ENCODE results near the gene TMEM234. TPM values are rescaled to one million over a fixed set of nuclear protein-coding genes. Genes with fewer than 3 reads are reported as not detected.

The TMEM234 gene
- total and polyA plus RNA-seq, 5 donors from 2014 or later = 4.6 to 14.2 (median 5.9) TPM

GRCh38 chr1:32219022-32219421 lies 3.1 kb downstream of the TMEM234 start:
- Histone ChIP-seq H3K9me3 (ENCODE audit: control insufficient read depth in 2 of 2, low read length in 2 of 2) (no peaks in the 10 kb centered on the region), H3K27me3 (ENCODE audit: control insufficient read depth, insufficient read depth, low read length) (no peaks in the 10 kb centered on the region), H3K36me3 (ENCODE audit: control insufficient read depth, insufficient read depth, low read length) (peaks cover 22% of the 10 kb centered on the region), H3K4me1 (ENCODE audit: control insufficient read depth, insufficient read depth, low read length, poor library complexity, severe bottlenecking) (peaks cover 44% of the 10 kb centered on the region), H3K27ac (ENCODE audit: insufficient read depth, low read length, poor library complexity, severe bottlenecking) (no peak overlapping the region), H3K4me3 (ENCODE audit: low read depth, low read length) (no peak overlapping the region)
- Mint-ChIP-seq H3K27ac (no peak overlapping the region), H3K4me3 (peak overlapping the region in 2 of 4 donors; percentile 46 to 100), H3K4me1 (peaks cover 11 to 63% (median 31%) of the 10 kb centered on the region in 4 donors), H3K27me3 (no peaks in the 10 kb centered on the region), H3K9me3 (no peaks in the 10 kb centered on the region), H3K36me3 (peaks cover 16% of the 10 kb centered on the region)
- no peak for DNase-seq
- ATAC-seq (ENCODE audit: low read depth in 2 of 2) = no peak

- H3K4me1 ChIP-seq (ENCODE audit: control insufficient read depth, insufficient read depth, low read length, poor library complexity, severe bottlenecking) = peaks cover 25% of the 10 kb centered on the region
- peaks cover 20% of the 10 kb centered on the region for H3K36me3 ChIP-seq (ENCODE audit: control insufficient read depth, insufficient read depth, low read length)
- DNase-seq = no peak
- no peak overlapping the region for H3K27ac Mint-ChIP-seq
- no peak overlapping the region for H3K4me3 Mint-ChIP-seq
- H3K27me3 Mint-ChIP-seq = no peaks in the 10 kb centered on the region
- no peaks in the 10 kb centered on the region for H3K9me3 Mint-ChIP-seq
- ATAC-seq (ENCODE audit: low read depth in 2 of 2) = no peak
- no peaks in the 10 kb centered on the region for H3K9me3 ChIP-seq (ENCODE audit: control insufficient read depth in 2 of 2, low read length in 2 of 2)
- peaks cover 5 to 40% (median 19%) of the 10 kb centered on the region in 4 donors for H3K4me1 Mint-ChIP-seq
- H3K36me3 Mint-ChIP-seq = peaks cover 14% of the 10 kb centered on the region
- H3K4me3 ChIP-seq (ENCODE audit: low read depth, low read length) = no peak overlapping the region
- no peak overlapping the region for H3K27ac ChIP-seq (ENCODE audit: insufficient read depth, low read length, poor library complexity, severe bottlenecking)
- H3K27me3 ChIP-seq (ENCODE audit: control insufficient read depth, insufficient read depth, low read length) = no peaks in the 10 kb centered on the region
Measured at GRCh38 chr1:32216566-32216965, 5.6 kb downstream of the TMEM234 start.

GRCh38 chr1:32215629-32216480 lies 6.3 kb downstream of the TMEM234 start:
- H3K9me3 Mint-ChIP-seq = no peaks in the 10 kb centered on the region

GRCh38 chr1:32208891-32209328 lies 13.2 kb downstream of the TMEM234 start, which contains the start of gene DCDC2B:
TSS of gene DCDC2B (plus strand) at chr1:32209089. CDS start at chr1:32209094, 5 bp downstream.
- H3K4me3 ChIP-seq (ENCODE audit: low read depth, low read length) = no peak within 1 kb of the TSS
- no peak within 1 kb of the TSS for H3K27ac ChIP-seq (ENCODE audit: insufficient read depth, low read length, poor library complexity, severe bottlenecking)
- H3K9me3 Mint-ChIP-seq = no peaks in the 10 kb centered on the region
- no peak for DNase-seq
- H3K36me3 Mint-ChIP-seq = no peaks in the 10 kb centered on the region
- peaks cover 0 to 22% (median 7%) of the 10 kb centered on the region in 4 donors for H3K4me1 Mint-ChIP-seq
- H3K4me3 Mint-ChIP-seq = peak within 1 kb of the TSS in 3 of 4 donors; percentile 21 to 63 (median 63)
- no peaks in the 10 kb centered on the region for H3K27me3 ChIP-seq (ENCODE audit: control insufficient read depth, insufficient read depth, low read length)
- peaks cover 18% of the 10 kb centered on the region for H3K4me1 ChIP-seq (ENCODE audit: control insufficient read depth, insufficient read depth, low read length, poor library complexity, severe bottlenecking)
- H3K9me3 ChIP-seq (ENCODE audit: control insufficient read depth in 2 of 2, low read length in 2 of 2) = no peaks in the 10 kb centered on the region
- no peaks in the 10 kb centered on the region for H3K36me3 ChIP-seq (ENCODE audit: control insufficient read depth, insufficient read depth, low read length)
- no peak within 1 kb of the TSS for H3K27ac Mint-ChIP-seq
- no peaks in the 10 kb centered on the region for H3K27me3 Mint-ChIP-seq
- ATAC-seq (ENCODE audit: low read depth in 2 of 2) = no peak

More at GRCh38 chr1:32215629-32216480, 6.3 kb downstream of the TMEM234 start:
- H3K4me3 ChIP-seq (ENCODE audit: low read depth, low read length) = no peak overlapping the region
- ATAC-seq (ENCODE audit: low read depth in 2 of 2) = peak; percentile 75 to 79
- peak; percentile 32 to 67 (median 53) for DNase-seq
- peak overlapping the region in 2 of 4 donors; percentile 21 to 82 for H3K4me3 Mint-ChIP-seq
- no peaks in the 10 kb centered on the region for H3K27me3 ChIP-seq (ENCODE audit: control insufficient read depth, insufficient read depth, low read length)
- peaks cover 14% of the 10 kb centered on the region for H3K36me3 Mint-ChIP-seq
- H3K4me1 Mint-ChIP-seq = peaks cover 5 to 33% (median 13%) of the 10 kb centered on the region in 4 donors
- H3K9me3 ChIP-seq (ENCODE audit: control insufficient read depth in 2 of 2, low read length in 2 of 2) = no peaks in the 10 kb centered on the region
- H3K36me3 ChIP-seq (ENCODE audit: control insufficient read depth, insufficient read depth, low read length) = peaks cover 20% of the 10 kb centered on the region
- H3K27me3 Mint-ChIP-seq = no peaks in the 10 kb centered on the region
- H3K27ac ChIP-seq (ENCODE audit: insufficient read depth, low read length, poor library complexity, severe bottlenecking) = no peak overlapping the region
- H3K27ac Mint-ChIP-seq = peak overlapping the region in 2 of 3 donors; percentile 43 to 73
- peaks cover 18% of the 10 kb centered on the region for H3K4me1 ChIP-seq (ENCODE audit: control insufficient read depth, insufficient read depth, low read length, poor library complexity, severe bottlenecking)

GRCh38 chr1:32208469-32208868 lies 13.7 kb downstream of the TMEM234 start:
- Mint-ChIP-seq H3K9me3 (no peaks in the 10 kb centered on the region), H3K27ac (no peak overlapping the region), H3K4me3 (peak overlapping the region in 2 of 4 donors; percentile 21 to 47), H3K4me1 (peaks cover 0 to 24% (median 7%) of the 10 kb centered on the region in 4 donors), H3K27me3 (no peaks in the 10 kb centered on the region), H3K36me3 (no peaks in the 10 kb centered on the region)
- H3K9me3 ChIP-seq (ENCODE audit: control insufficient read depth in 2 of 2, low read length in 2 of 2) = no peaks in the 10 kb centered on the region
- no peaks in the 10 kb centered on the region for H3K27me3 ChIP-seq (ENCODE audit: control insufficient read depth, insufficient read depth, low read length)
- no peaks in the 10 kb centered on the region for H3K36me3 ChIP-seq (ENCODE audit: control insufficient read depth, insufficient read depth, low read length)
- no peak overlapping the region for H3K27ac ChIP-seq (ENCODE audit: insufficient read depth, low read length, poor library complexity, severe bottlenecking)
- no peak for ATAC-seq (ENCODE audit: low read depth in 2 of 2)
- H3K4me3 ChIP-seq (ENCODE audit: low read depth, low read length) = no peak overlapping the region
- peaks cover 18% of the 10 kb centered on the region for H3K4me1 ChIP-seq (ENCODE audit: control insufficient read depth, insufficient read depth, low read length, poor library complexity, severe bottlenecking)
- DNase-seq = no peak

- H3K27ac Mint-ChIP-seq = peak within 1 kb of the TSS; percentile 75 to 92 (median 92)
- no peaks in the 10 kb centered on the region for H3K9me3 Mint-ChIP-seq
- H3K36me3 Mint-ChIP-seq = no peaks in the 10 kb centered on the region
- H3K36me3 ChIP-seq (ENCODE audit: control insufficient read depth, insufficient read depth, low read length) = no peaks in the 10 kb centered on the region
- peak within 1 kb of the TSS; percentile 60 for H3K27ac ChIP-seq (ENCODE audit: insufficient read depth, low read length, poor library complexity, severe bottlenecking)
- peaks cover 0 to 42% (median 23%) of the 10 kb centered on the region in 4 donors for H3K4me1 Mint-ChIP-seq
- H3K27me3 ChIP-seq (ENCODE audit: control insufficient read depth, insufficient read depth, low read length) = no peaks in the 10 kb centered on the region
- DNase-seq (peak; percentile 83 to 87 (median 84)), ATAC-seq (ENCODE audit: low read depth in 2 of 2) (peak; percentile 66 to 67)
- H3K4me1 ChIP-seq (ENCODE audit: control insufficient read depth, insufficient read depth, low read length, poor library complexity, severe bottlenecking) = peaks cover 37% of the 10 kb centered on the region
- peak within 1 kb of the TSS; percentile 65 for H3K4me3 ChIP-seq (ENCODE audit: low read depth, low read length)
- H3K9me3 ChIP-seq (ENCODE audit: control insufficient read depth in 2 of 2, low read length in 2 of 2) = no peaks in the 10 kb centered on the region
- no peaks in the 10 kb centered on the region for H3K27me3 Mint-ChIP-seq
- peak within 1 kb of the TSS; percentile 86 to 96 (median 93) for H3K4me3 Mint-ChIP-seq
Measured at GRCh38 chr1:32205401-32206370, 16.5 kb downstream of the TMEM234 start, which contains the start of gene IQCC. TSS of gene IQCC (plus strand) at chr1:32205671. CDS start at chr1:32205682, 11 bp downstream.

GRCh38 chr1:32204943-32205361 lies 17.2 kb downstream of the TMEM234 start:
- peak overlapping the region; percentile 60 for H3K27ac ChIP-seq (ENCODE audit: insufficient read depth, low read length, poor library complexity, severe bottlenecking)
- H3K27ac Mint-ChIP-seq = peak overlapping the region in 2 of 3 donors; percentile 92
- H3K4me1 Mint-ChIP-seq = peaks cover 0 to 47% (median 27%) of the 10 kb centered on the region in 4 donors
- H3K4me3 ChIP-seq (ENCODE audit: low read depth, low read length) = no peak overlapping the region
- peak overlapping the region; percentile 65 to 96 (median 93) for H3K4me3 Mint-ChIP-seq
- H3K36me3 Mint-ChIP-seq = no peaks in the 10 kb centered on the region
- no peaks in the 10 kb centered on the region for H3K27me3 ChIP-seq (ENCODE audit: control insufficient read depth, insufficient read depth, low read length)
- ATAC-seq (ENCODE audit: low read depth in 2 of 2) (no peak), DNase-seq (no peak)
- H3K36me3 ChIP-seq (ENCODE audit: control insufficient read depth, insufficient read depth, low read length) = no peaks in the 10 kb centered on the region
- peaks cover 43% of the 10 kb centered on the region for H3K4me1 ChIP-seq (ENCODE audit: control insufficient read depth, insufficient read depth, low read length, poor library complexity, severe bottlenecking)
- H3K9me3 Mint-ChIP-seq = no peaks in the 10 kb centered on the region
- no peaks in the 10 kb centered on the region for H3K9me3 ChIP-seq (ENCODE audit: control insufficient read depth in 2 of 2, low read length in 2 of 2)
- H3K27me3 Mint-ChIP-seq = no peaks in the 10 kb centered on the region

Measured in CD4-positive, CD25-positive, alpha-beta regulatory T cell (primary cell).